Ascending aorta (tissue), 2 donors: ENCODE measurements around the gene OFD1. TPM values are rescaled to one million over a fixed set of nuclear protein-coding genes. Genes with fewer than 3 reads are reported as not detected.
A peak's percentile ranks its signal among the peaks of the same experiment; 100 is the strongest.

Source experiments
- DNase-seq, 2 donors: peaks; one replicate each; pipeline ENCODE4 v3.0.0-alpha.2; 2019; ENCODE audit warnings: low spot score in 2 of 2
- H3K27ac ChIP-seq, 2 donors: fragments of 200-600 bp; sonication (generic); one replicate each; pipeline ENCODE4 v1.5.1; 2016 to 2017; ENCODE audit warnings: mild to moderate bottlenecking in 1 of 2
- H3K27me3 ChIP-seq: fragments of 200-600 bp; sonication (generic); one replicate; pipeline ENCODE4 v1.5.1; 2017
- H3K36me3 ChIP-seq, 2 donors: fragments of 200-600 bp; sonication (generic); one replicate each; pipeline ENCODE4 v1.5.1; 2016
- H3K4me1 ChIP-seq, 2 donors: fragments of 200-600 bp; sonication (generic); one replicate each; pipeline ENCODE4 v1.5.1; 2016 to 2017; ENCODE audit warnings: mild to moderate bottlenecking in 1 of 2
- H3K4me3 ChIP-seq, 2 donors: fragments of 200-600 bp; sonication (generic); one replicate each; pipeline ENCODE4 v1.5.1; 2016 to 2017; ENCODE audit warnings: mild to moderate bottlenecking in 1 of 2
- H3K9me3 ChIP-seq, 2 donors: fragments of 200-600 bp; sonication (generic); one replicate each; pipeline ENCODE4 v1.5.1; 2016
- intact Hi-C: fragments of 100-400 bp; cut with DNase I; formaldehyde crosslinking; loops from one replicate; pipeline ENCODE4 v1.15.1; 2023
- total RNA-seq: library from RNA; depleted of rRNA; stranded (reverse); fragments of >200 nt; gene quantifications from one replicate; pipeline ENCODE4 v1.1.0, GENCODE V29; 2016
- TF ChIP-seq, protein P1 (sequence below), 3 experiments: fragments of 200-600 bp in 2 of 3; fragments of 450-650 bp in 1 of 3; sonication (generic) in 2 of 3; IDR thresholded peaks; one replicate each; pipeline ENCODE4 v1.5.1; 2016 to 2019; ENCODE audit warnings: antibody characterized with exemption in 3 of 3, mild to moderate bottlenecking in 1 of 3, moderate library complexity in 1 of 3

OFD1 gene
- 8.4 TPM for total RNA-seq

GRCh38 chrX:13734278-13735172, at the start of gene OFD1, which contains the start of gene TRAPPC2:
OFD1 (plus strand) TSS chrX:13734748; CDS start chrX:13735072, 324 bp downstream.
TRAPPC2 (minus strand) TSS chrX:13734620; CDS start chrX:13719963, 14,657 bp downstream.
- peaks cover under 1 to 7% of the 10 kb centered on the region in 2 donors for H3K36me3 ChIP-seq
- no peaks in the 10 kb centered on the region for H3K9me3 ChIP-seq
- peak within 1 kb of the TSS; percentile 70 to 80 for H3K4me3 ChIP-seq
- peak; percentile 82 to 98 for DNase-seq
- no peaks in the 10 kb centered on the region for H3K27me3 ChIP-seq
- peaks cover 0 to 6% of the 10 kb centered on the region in 2 donors for H3K4me1 ChIP-seq
- TF ChIP-seq, protein P1, sequence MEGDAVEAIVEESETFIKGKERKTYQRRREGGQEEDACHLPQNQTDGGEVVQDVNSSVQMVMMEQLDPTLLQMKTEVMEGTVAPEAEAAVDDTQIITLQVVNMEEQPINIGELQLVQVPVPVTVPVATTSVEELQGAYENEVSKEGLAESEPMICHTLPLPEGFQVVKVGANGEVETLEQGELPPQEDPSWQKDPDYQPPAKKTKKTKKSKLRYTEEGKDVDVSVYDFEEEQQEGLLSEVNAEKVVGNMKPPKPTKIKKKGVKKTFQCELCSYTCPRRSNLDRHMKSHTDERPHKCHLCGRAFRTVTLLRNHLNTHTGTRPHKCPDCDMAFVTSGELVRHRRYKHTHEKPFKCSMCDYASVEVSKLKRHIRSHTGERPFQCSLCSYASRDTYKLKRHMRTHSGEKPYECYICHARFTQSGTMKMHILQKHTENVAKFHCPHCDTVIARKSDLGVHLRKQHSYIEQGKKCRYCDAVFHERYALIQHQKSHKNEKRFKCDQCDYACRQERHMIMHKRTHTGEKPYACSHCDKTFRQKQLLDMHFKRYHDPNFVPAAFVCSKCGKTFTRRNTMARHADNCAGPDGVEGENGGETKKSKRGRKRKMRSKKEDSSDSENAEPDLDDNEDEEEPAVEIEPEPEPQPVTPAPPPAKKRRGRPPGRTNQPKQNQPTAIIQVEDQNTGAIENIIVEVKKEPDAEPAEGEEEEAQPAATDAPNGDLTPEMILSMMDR (IDR thresholded peaks at IDR 0.05): no peak
- peak within 1 kb of the TSS; percentile 82 to 84 for H3K27ac ChIP-seq
- intact Hi-C loops: loop anchor here (1.0 to 5.0 kb wide), 3 partner anchors 46 to 762 kb away; partner anchors contain the start of genes RAB9A and TCEANC

DNA sequence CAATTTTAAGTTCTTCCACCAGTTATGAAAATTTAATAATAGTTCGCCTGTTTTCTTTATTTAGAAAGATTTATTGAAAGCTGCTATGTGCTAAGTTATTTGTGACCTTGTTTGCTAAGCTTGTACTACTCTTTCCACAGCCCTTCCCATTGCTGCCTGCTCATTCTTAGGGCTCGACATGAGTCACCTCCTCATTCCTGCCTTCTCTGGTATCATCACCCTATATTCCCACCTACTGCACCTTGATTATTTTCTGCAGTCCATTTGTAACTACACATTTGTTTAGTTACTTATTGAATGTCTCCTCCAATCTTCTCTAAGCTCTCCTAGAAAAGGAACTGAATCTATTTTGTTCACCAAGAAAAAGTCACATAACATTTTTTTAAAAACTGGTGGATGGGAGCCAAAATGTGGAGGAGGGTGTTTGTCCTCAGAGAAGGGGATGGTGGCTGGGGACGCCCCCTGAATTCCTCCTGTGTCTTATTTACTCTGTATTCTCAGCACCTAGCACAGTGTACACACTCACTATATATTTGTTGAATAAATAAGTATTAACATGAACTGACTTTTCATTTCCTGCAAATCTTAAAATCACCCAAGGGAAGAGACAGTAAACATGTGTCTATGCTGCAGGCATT, 49.3 kb upstream of the OFD1 start:
- no peak for DNase-seq
- H3K4me3 ChIP-seq: no peak overlapping the region
- H3K27me3 ChIP-seq: no peaks in the 10 kb centered on the region
- H3K27ac ChIP-seq: no peak overlapping the region
- no peaks in the 10 kb centered on the region for H3K9me3 ChIP-seq
- H3K4me1 ChIP-seq: no peaks in the 10 kb centered on the region
- TF ChIP-seq, protein P1 (IDR thresholded peaks at IDR 0.05): no peak
- intact Hi-C loops: no loop called here
- no peaks in the 10 kb centered on the region for H3K36me3 ChIP-seq

DNA sequence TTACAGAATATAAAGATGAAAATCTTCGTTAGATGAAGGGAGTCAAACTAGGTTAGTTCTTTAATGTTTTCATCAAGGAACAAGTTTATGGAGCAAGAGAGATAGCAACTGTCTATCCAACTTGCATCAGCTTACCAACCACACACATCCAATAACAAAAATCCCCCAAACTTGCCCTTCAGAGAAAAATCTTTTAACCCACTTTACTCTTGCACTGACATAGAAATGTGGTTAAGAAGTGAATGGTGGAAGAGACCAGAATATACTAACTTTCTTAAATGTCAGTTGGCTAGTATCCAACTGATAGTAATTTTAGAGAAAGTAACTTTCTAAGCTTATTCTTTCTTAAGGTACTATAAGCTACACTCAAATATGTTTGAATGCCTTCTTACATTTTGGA, 47.3 kb upstream of the OFD1 start:
- intact Hi-C loops: no loop called here

GRCh38 chrX:13688384-13688957, 46.1 kb upstream of the OFD1 start:
- intact Hi-C loops: loop anchor here (2.0 kb wide), 1 partner anchor 46 kb away; the partner anchor contains the start of genes OFD1 and TRAPPC2
- peak overlapping the region; percentile 88 to 91 for H3K27ac ChIP-seq
- TF ChIP-seq, protein P1 (IDR thresholded peaks at IDR 0.05): no peak

More for the DNA sequence above, 47.3 kb upstream of the OFD1 start:
- H3K36me3 ChIP-seq: no peaks in the 10 kb centered on the region
- no peak for DNase-seq
- no peak overlapping the region for H3K4me3 ChIP-seq
- no peaks in the 10 kb centered on the region for H3K27me3 ChIP-seq
- no peak overlapping the region for H3K27ac ChIP-seq
- TF ChIP-seq, protein P1 (IDR thresholded peaks at IDR 0.05): no peak
- H3K9me3 ChIP-seq: no peaks in the 10 kb centered on the region
- no peaks in the 10 kb centered on the region for H3K4me1 ChIP-seq

GRCh38 chrX:13688958-13689740, 45.4 kb upstream of the OFD1 start, which contains the start of gene RAB9A:
RAB9A (plus strand) TSS chrX:13689128; CDS start chrX:13708747, 19,619 bp downstream.
- Histone ChIP-seq H3K4me1 (peaks cover 0 to 4% of the 10 kb centered on the region in 2 donors), H3K4me3 (peak within 1 kb of the TSS; percentile 80 to 91), H3K9me3 (no peaks in the 10 kb centered on the region), H3K27me3 (no peaks in the 10 kb centered on the region), H3K27ac (peak within 1 kb of the TSS; percentile 88 to 91), H3K36me3 (no peaks in the 10 kb centered on the region)
- intact Hi-C loops: loop anchor here (1.0 to 2.0 kb wide), 3 partner anchors 25 to 46 kb away; partner anchors contain the start of genes OFD1, TCEANC and TRAPPC2
- peak; percentile 52 to 92 for DNase-seq
- TF ChIP-seq, protein P1 (IDR thresholded peaks at IDR 0.05): no peak

More at GRCh38 chrX:13688384-13688957, 46.1 kb upstream of the OFD1 start:
- Histone ChIP-seq H3K36me3 (no peaks in the 10 kb centered on the region), H3K4me3 (peak overlapping the region; percentile 80 to 91), H3K4me1 (peaks cover 0 to 2% of the 10 kb centered on the region in 2 donors), H3K9me3 (no peaks in the 10 kb centered on the region), H3K27me3 (no peaks in the 10 kb centered on the region)
- no peak for DNase-seq
